ENCODE measurements around the gene BBX. TPM values are rescaled to one million over a fixed set of nuclear protein-coding genes. Genes with fewer than 3 reads are reported as not detected.

Gene BBX
- total and polyA plus RNA-seq, 4 donors: 4.7 to 25.1 (median 20.5) TPM

GRCh38 chr3:107781253-107781652 lies 258.5 kb downstream of the BBX start:
- Histone ChIP-seq H3K4me1 (ENCODE audit: control insufficient read depth in 4 of 4, insufficient read depth in 4 of 4, low read length in 3 of 4) (no peaks in the 10 kb centered on the region), H3K36me3 (ENCODE audit: control insufficient read depth in 4 of 4, insufficient read depth in 3 of 4, low read depth in 1 of 4, low read length in 3 of 4) (peaks cover 0 to 16% (median 5%) of the 10 kb centered on the region in 4 donors), H3K27me3 (ENCODE audit: control insufficient read depth in 4 of 4, insufficient read depth in 4 of 4, low read length in 3 of 4) (no peaks in the 10 kb centered on the region), H3K4me3 (ENCODE audit: low read depth in 1 of 3, low read length in 3 of 3) (no peak overlapping the region), H3K9me3 (ENCODE audit: control insufficient read depth in 4 of 4, low read length in 3 of 4) (no peaks in the 10 kb centered on the region), H3K9ac (ENCODE audit: low read depth in 1 of 2, low read length in 2 of 2) (no peak overlapping the region), H3K27ac (ENCODE audit: low read depth in 1 of 2, low read length in 2 of 2) (no peak overlapping the region)
- TF ChIP-seq REST (IDR thresholded peaks at IDR 0.05): no peak
- TF ChIP-seq YY1 (IDR thresholded peaks at IDR 0.05): no peak
- TF ChIP-seq CTCF (IDR thresholded peaks at IDR 0.05; ENCODE audit: low read depth, low read length, missing input control): no peak
- TF ChIP-seq GABPA (IDR thresholded peaks at IDR 0.05 in 1 of 2, conservative IDR thresholded peaks at IDR 0.05 in 1 of 2): no peak
- no peak for TF ChIP-seq HNF4A (conservative IDR thresholded peaks at IDR 0.05)
- no peak for TF ChIP-seq ATF3 (IDR thresholded peaks at IDR 0.05)
- TF ChIP-seq RAD21 (IDR thresholded peaks at IDR 0.05): no peak
- TF ChIP-seq, protein P1, sequence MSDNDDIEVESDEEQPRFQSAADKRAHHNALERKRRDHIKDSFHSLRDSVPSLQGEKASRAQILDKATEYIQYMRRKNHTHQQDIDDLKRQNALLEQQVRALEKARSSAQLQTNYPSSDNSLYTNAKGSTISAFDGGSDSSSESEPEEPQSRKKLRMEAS (IDR thresholded peaks at IDR 0.05): no peak
- no peak for TF ChIP-seq FOXA1 (IDR thresholded peaks at IDR 0.05)
- no peak for TF ChIP-seq EGR1 (IDR thresholded peaks at IDR 0.05; ENCODE audit: low read depth in 2 of 2)
- no peak for TF ChIP-seq FOXA2 (IDR thresholded peaks at IDR 0.05)
- no peak for TF ChIP-seq TAF1 (conservative IDR thresholded peaks at IDR 0.05)
- TF ChIP-seq NR2F2 (IDR thresholded peaks at IDR 0.05): no peak
- TF ChIP-seq SP1 (IDR thresholded peaks at IDR 0.05): no peak
- TF ChIP-seq JUND (IDR thresholded peaks at IDR 0.05): no peak
- TF ChIP-seq RXRA (IDR thresholded peaks at IDR 0.05): no peak
- TF ChIP-seq HNF4G (IDR thresholded peaks at IDR 0.05): no peak
- TF ChIP-seq, protein P2, sequence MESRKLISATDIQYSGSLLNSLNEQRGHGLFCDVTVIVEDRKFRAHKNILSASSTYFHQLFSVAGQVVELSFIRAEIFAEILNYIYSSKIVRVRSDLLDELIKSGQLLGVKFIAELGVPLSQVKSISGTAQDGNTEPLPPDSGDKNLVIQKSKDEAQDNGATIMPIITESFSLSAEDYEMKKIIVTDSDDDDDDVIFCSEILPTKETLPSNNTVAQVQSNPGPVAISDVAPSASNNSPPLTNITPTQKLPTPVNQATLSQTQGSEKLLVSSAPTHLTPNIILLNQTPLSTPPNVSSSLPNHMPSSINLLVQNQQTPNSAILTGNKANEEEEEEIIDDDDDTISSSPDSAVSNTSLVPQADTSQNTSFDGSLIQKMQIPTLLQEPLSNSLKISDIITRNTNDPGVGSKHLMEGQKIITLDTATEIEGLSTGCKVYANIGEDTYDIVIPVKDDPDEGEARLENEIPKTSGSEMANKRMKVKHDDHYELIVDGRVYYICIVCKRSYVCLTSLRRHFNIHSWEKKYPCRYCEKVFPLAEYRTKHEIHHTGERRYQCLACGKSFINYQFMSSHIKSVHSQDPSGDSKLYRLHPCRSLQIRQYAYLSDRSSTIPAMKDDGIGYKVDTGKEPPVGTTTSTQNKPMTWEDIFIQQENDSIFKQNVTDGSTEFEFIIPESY (IDR thresholded peaks at IDR 0.05): no peak
- WGBS: 90% methylated on average over 1 of the region's 1 CpG
- DNase-seq (ENCODE audit: low spot score): no peak
